OCI-LY1 (cell line): Measurements from ENCODE around the gene TRIM2.

Source experiments
- H2AFZ ChIP-seq: fragments of 200-600 bp; sonication (generic), shearing (Covaris generic); 2 replicates; pipeline ENCODE4 v1.6.0; 2014; ENCODE audit warnings: antibody characterized with exemption, mild to moderate bottlenecking, low read length
- H3F3A ChIP-seq: fragments of 200-600 bp; sonication (generic), shearing (Covaris generic); 2 replicates; pipeline ENCODE4 v1.6.0; 2014; ENCODE audit warnings: mild to moderate bottlenecking, antibody characterized with exemption, low read length, moderate library complexity; ENCODE audit not compliant: insufficient read depth
- H3K27ac ChIP-seq: fragments of 200-600 bp; sonication (generic); 2 replicates; pipeline ENCODE4 v1.5.1; 2014; ENCODE audit warnings: low read length, mixed run types, mild to moderate bottlenecking, low read depth; ENCODE audit not compliant: poor library complexity, severe bottlenecking
- H3K27me3 ChIP-seq: fragments of 200-600 bp; sonication (generic); 2 replicates; pipeline ENCODE4 v1.6.0; 2014; ENCODE audit warnings: antibody characterized with exemption, mild to moderate bottlenecking, low read length, moderate library complexity; ENCODE audit not compliant: insufficient read depth
- H3K36me3 ChIP-seq: fragments of 200-600 bp; sonication (generic); 2 replicates; pipeline ENCODE4 v1.6.1; 2014; ENCODE audit warnings: mild to moderate bottlenecking, antibody characterized with exemption, low read length, moderate library complexity, mixed read lengths; ENCODE audit not compliant: insufficient read depth
- H3K4me1 ChIP-seq: fragments of 200-600 bp; sonication (generic); 2 replicates; pipeline ENCODE4 v1.5.1; 2014; ENCODE audit warnings: mild to moderate bottlenecking, low read length, moderate library complexity; ENCODE audit not compliant: insufficient read depth, severe bottlenecking
- H3K4me2 ChIP-seq: fragments of 200-600 bp; sonication (generic), shearing (Covaris generic); 2 replicates; pipeline ENCODE4 v1.6.1; 2014; ENCODE audit warnings: low read length
- H3K4me3 ChIP-seq: fragments of 200-600 bp; sonication (generic); 2 replicates; pipeline ENCODE4 v1.5.1; 2014; ENCODE audit warnings: low read length, low read depth, mild to moderate bottlenecking, mixed read lengths; ENCODE audit not compliant: poor library complexity, severe bottlenecking
- H3K79me2 ChIP-seq: fragments of 200-600 bp; shearing (Covaris generic); 2 replicates; pipeline ENCODE4 v1.6.1; 2016; ENCODE audit warnings: mixed run types, low read length, mixed read lengths; ENCODE audit not compliant: insufficient read depth
- H3K9ac ChIP-seq: fragments of 200-600 bp; sonication (generic), shearing (Covaris generic); 2 replicates; pipeline ENCODE4 v1.6.1; 2014; ENCODE audit warnings: mild to moderate bottlenecking, low read length, mixed read lengths
- H3K9me2 ChIP-seq: fragments of 200-600 bp; sonication (generic), shearing (Covaris generic); 2 replicates; pipeline ENCODE4 v1.6.1; 2014; ENCODE audit warnings: low read depth, mild to moderate bottlenecking, low read length, mixed read lengths
- H3K9me3 ChIP-seq: fragments of 200-600 bp; shearing (Covaris generic); 2 replicates; pipeline ENCODE4 v1.6.1; 2014; ENCODE audit warnings: low read length, mixed read lengths
- H4K20me1 ChIP-seq: fragments of 200-600 bp; sonication (generic), shearing (Covaris generic); 2 replicates; pipeline ENCODE4 v1.6.0; 2016; ENCODE audit warnings: mild to moderate bottlenecking, low read length; ENCODE audit not compliant: insufficient read depth
- CTCF ChIP-seq: fragments of 200-600 bp; sonication (generic), shearing (Covaris generic); IDR thresholded peaks from 2 replicates; pipeline ENCODE4 v1.5.1; 2017; ENCODE audit warnings: mild to moderate bottlenecking, antibody characterized with exemption, low read length, moderate library complexity, mixed read lengths
- EZH2 ChIP-seq: fragments of 200-600 bp; sonication (generic), shearing (Covaris generic); IDR thresholded peaks from 2 replicates; pipeline ENCODE4 v1.8.0; 2017; ENCODE audit warnings: borderline replicate concordance, mixed run types, mild to moderate bottlenecking, antibody characterized with exemption, low read length, moderate library complexity, mixed read lengths

The TRIM2 gene

GRCh38 chr4:153229545-153229944, 25.3 kb downstream of the TRIM2 start:
- Histone ChIP-seq H3K9me3 (peaks cover 7% of the 10 kb centered on the region; the same call in 1 of the 2 replicates), H4K20me1 (no peaks in the 10 kb centered on the region), H3F3A (no peaks in the 10 kb centered on the region), H3K9me2 (no peaks in the 10 kb centered on the region), H3K4me1 (no peaks in the 10 kb centered on the region), H3K27me3 (peaks cover 12% of the 10 kb centered on the region; the same call in 1 of the 2 replicates), H3K27ac (no peak overlapping the region), H2AFZ (no peak overlapping the region), H3K4me3 (no peak overlapping the region), H3K36me3 (peaks cover 4% of the 10 kb centered on the region; the same call in 1 of the 2 replicates), H3K9ac (no peak overlapping the region), H3K4me2 (no peak overlapping the region), H3K79me2 (no peaks in the 10 kb centered on the region)
- no peak for TF ChIP-seq CTCF

GRCh38 chr4:153232768-153233167, 28.5 kb downstream of the TRIM2 start:
- H3K9me2 ChIP-seq = no peaks in the 10 kb centered on the region
- H3K79me2 ChIP-seq = no peaks in the 10 kb centered on the region
- no peaks in the 10 kb centered on the region for H3K36me3 ChIP-seq
- H3K4me3 ChIP-seq = no peak overlapping the region
- peaks cover 2% of the 10 kb centered on the region; the same call in 1 of the 2 replicates for H3K27me3 ChIP-seq
- H3F3A ChIP-seq = no peaks in the 10 kb centered on the region
- TF ChIP-seq CTCF (peak; percentile 43), EZH2 (no peak)
- H3K27ac ChIP-seq = no peak overlapping the region
- no peaks in the 10 kb centered on the region for H3K4me1 ChIP-seq
- no peak overlapping the region for H2AFZ ChIP-seq
- no peaks in the 10 kb centered on the region for H4K20me1 ChIP-seq
- H3K9ac ChIP-seq = no peak overlapping the region
- H3K4me2 ChIP-seq = no peak overlapping the region
- H3K9me3 ChIP-seq = no peaks in the 10 kb centered on the region

GRCh38 chr4:153233761-153234371, 29.6 kb downstream of the TRIM2 start:
- Histone ChIP-seq H3K4me3 (no peak overlapping the region), H3K9ac (no peak overlapping the region), H3K4me2 (no peak overlapping the region), H3K79me2 (no peaks in the 10 kb centered on the region), H3K4me1 (no peaks in the 10 kb centered on the region), H3F3A (no peaks in the 10 kb centered on the region), H3K27ac (no peak overlapping the region), H4K20me1 (no peaks in the 10 kb centered on the region), H3K9me3 (no peaks in the 10 kb centered on the region), H2AFZ (no peak overlapping the region), H3K36me3 (no peaks in the 10 kb centered on the region), H3K27me3 (peaks cover 2% of the 10 kb centered on the region; the same call in 1 of the 2 replicates), H3K9me2 (no peaks in the 10 kb centered on the region)
- TF ChIP-seq CTCF = no peak
- TF ChIP-seq EZH2 = no peak
